ENCODE measurements around the gene DLX3. TPM values are rescaled to one million over a fixed set of nuclear protein-coding genes. Genes with fewer than 3 reads are reported as not detected.

The DLX3 gene
- total RNA-seq, 4 donors from 2014 or later: 1.8 to 2.4 (median 2.1) TPM

- 60 to 86% methylated on average over 2 of the region's 2 CpGs for WGBS, 2 donors
- Histone ChIP-seq H3K9me3 (no peaks in the 10 kb centered on the region), H3K27me3 (no peaks in the 10 kb centered on the region), H3K4me1 (no peaks in the 10 kb centered on the region), H3K4me3 (replicated peaks in 1 of 3) (no peak overlapping the region), H3K27ac (no peak overlapping the region), H3K36me3 (no peaks in the 10 kb centered on the region)
- intact Hi-C loops (cut with DNase I): no loop called here
- TF ChIP-seq POLR2A (IDR thresholded peaks at IDR 0.05) (no peak), CTCF (IDR thresholded peaks at IDR 0.05) (no peak)
- DNase-seq: no peak
These were observed 14.3 kb upstream of the DLX3 start for GRCh38 chr17:50009282-50009681.

- intact Hi-C loops (cut with DNase I): no loop called here
- Histone ChIP-seq H3K4me1 (no peaks in the 10 kb centered on the region), H3K27ac (no peak overlapping the region), H3K36me3 (no peaks in the 10 kb centered on the region), H3K9me3 (no peaks in the 10 kb centered on the region), H3K27me3 (no peaks in the 10 kb centered on the region), H3K4me3 (replicated peaks in 1 of 3) (no peak overlapping the region)
- TF ChIP-seq CTCF (IDR thresholded peaks at IDR 0.05): no peak
- TF ChIP-seq POLR2A (IDR thresholded peaks at IDR 0.05): no peak
- DNase-seq: no peak
- WGBS, 2 donors: 71 to 75% methylated on average over 4 of the region's 4 CpGs
These were observed 8.9 kb upstream of the DLX3 start for GRCh38 chr17:50003911-50004310.

- H3K4me3 ChIP-seq (replicated peaks in 1 of 3): no peak overlapping the region
- no peaks in the 10 kb centered on the region for H3K27me3 ChIP-seq
- peaks cover 21 to 36% of the 10 kb centered on the region in 2 donors for H3K4me1 ChIP-seq
- intact Hi-C loops (cut with DNase I): loop anchor here (5.0 to 10.0 kb wide), 3 partner anchors 117 to 432 kb away; no protein-coding TSS in a partner anchor
- H3K27ac ChIP-seq: no peak overlapping the region
- TF ChIP-seq POLR2A (IDR thresholded peaks at IDR 0.05): no peak
- TF ChIP-seq CTCF (IDR thresholded peaks at IDR 0.05): no peak
- DNase-seq: no peak
- H3K36me3 ChIP-seq: no peaks in the 10 kb centered on the region
- no peaks in the 10 kb centered on the region for H3K9me3 ChIP-seq
- 55% methylated on average over 11 of the region's 11 CpGs for WGBS, 2 donors
These were observed 4.0 kb upstream of the DLX3 start for GRCh38 chr17:49998836-49999511.

- Histone ChIP-seq H3K27me3 (no peaks in the 10 kb centered on the region), H3K4me1 (peaks cover 26 to 45% of the 10 kb centered on the region in 2 donors), H3K36me3 (no peaks in the 10 kb centered on the region), H3K4me3 (replicated peaks in 1 of 3) (no peak overlapping the region), H3K9me3 (no peaks in the 10 kb centered on the region), H3K27ac (no peak overlapping the region)
- intact Hi-C loops (cut with DNase I): loop anchor here (2.0 to 10.0 kb wide), 4 partner anchors 116 to 431 kb away; no protein-coding TSS in a partner anchor
- TF ChIP-seq CTCF (IDR thresholded peaks at IDR 0.05) (peak; percentile 80 to 98 (median 96)), POLR2A (IDR thresholded peaks at IDR 0.05) (no peak)
- 34 to 39% methylated on average over 12 to 18 of the region's 20 CpGs for WGBS, 2 donors
- DNase-seq: peak; percentile 83 to 91
These were observed 3.0 kb upstream of the DLX3 start for GRCh38 chr17:49997773-49998703.

Measured in thyroid gland (tissue), 4 donors.